IPS-20b (cell line): ENCODE results near the gene ATP13A3.
"Not testable (repeated sequence)": the region's sequence is repeated elsewhere in the genome, so short reads cannot be mapped to it uniquely, and the experiment has no call there.

Experiments used
- H3K27ac ChIP-seq: one replicate; pipeline ENCODE4 v1.5.1; 2013; ENCODE audit warnings: low read length
- H3K27me3 ChIP-seq: 2 replicates; pipeline ENCODE4 v1.6.1; 2013; ENCODE audit warnings: mild to moderate bottlenecking, low read length, inconsistent platforms; ENCODE audit not compliant: insufficient read depth
- H3K36me3 ChIP-seq: 2 replicates; pipeline ENCODE4 v1.6.1; 2013; ENCODE audit warnings: low read depth, mild to moderate bottlenecking, inconsistent platforms, low read length, moderate library complexity; ENCODE audit not compliant: insufficient read depth
- H3K4me1 ChIP-seq: 2 replicates; pipeline ENCODE4 v1.6.1; 2013; ENCODE audit warnings: mild to moderate bottlenecking, control low read depth, inconsistent platforms, low read length, moderate library complexity; ENCODE audit not compliant: insufficient read depth
- H3K4me3 ChIP-seq: 2 replicates; pipeline ENCODE4 v1.5.1; 2013; ENCODE audit warnings: mild to moderate bottlenecking, low read length, inconsistent platforms
- H3K9ac ChIP-seq: 2 replicates; pipeline ENCODE4 v1.6.1; 2013; ENCODE audit warnings: low read depth, mild to moderate bottlenecking, inconsistent platforms, low read length, moderate library complexity
- H3K9me3 ChIP-seq: 2 replicates; pipeline ENCODE4 v1.6.1; 2013; ENCODE audit warnings: mild to moderate bottlenecking, low read depth, low read length, inconsistent platforms; ENCODE audit not compliant: insufficient read depth

Gene ATP13A3

GRCh38 chr3:194514626-194515025 lies 27.8 kb upstream of the ATP13A3 start:
- Histone ChIP-seq H3K9ac (no peak overlapping the region), H3K27ac (no peak overlapping the region), H3K4me3 (no peak overlapping the region), H3K27me3 (no peaks in the 10 kb centered on the region), H3K36me3 (no peaks in the 10 kb centered on the region), H3K9me3 (no peaks in the 10 kb centered on the region), H3K4me1 (no peaks in the 10 kb centered on the region)

- H3K36me3 ChIP-seq: no peaks in the 10 kb centered on the region
- no peaks in the 10 kb centered on the region for H3K4me1 ChIP-seq
- H3K9ac ChIP-seq: no peak overlapping the region
- H3K27ac ChIP-seq: no peak overlapping the region
- no peak overlapping the region for H3K4me3 ChIP-seq
- H3K27me3 ChIP-seq: no peaks in the 10 kb centered on the region
- no peaks in the 10 kb centered on the region for H3K9me3 ChIP-seq
These were observed 26.2 kb upstream of the ATP13A3 start for GRCh38 chr3:194512895-194513601.

DNA sequence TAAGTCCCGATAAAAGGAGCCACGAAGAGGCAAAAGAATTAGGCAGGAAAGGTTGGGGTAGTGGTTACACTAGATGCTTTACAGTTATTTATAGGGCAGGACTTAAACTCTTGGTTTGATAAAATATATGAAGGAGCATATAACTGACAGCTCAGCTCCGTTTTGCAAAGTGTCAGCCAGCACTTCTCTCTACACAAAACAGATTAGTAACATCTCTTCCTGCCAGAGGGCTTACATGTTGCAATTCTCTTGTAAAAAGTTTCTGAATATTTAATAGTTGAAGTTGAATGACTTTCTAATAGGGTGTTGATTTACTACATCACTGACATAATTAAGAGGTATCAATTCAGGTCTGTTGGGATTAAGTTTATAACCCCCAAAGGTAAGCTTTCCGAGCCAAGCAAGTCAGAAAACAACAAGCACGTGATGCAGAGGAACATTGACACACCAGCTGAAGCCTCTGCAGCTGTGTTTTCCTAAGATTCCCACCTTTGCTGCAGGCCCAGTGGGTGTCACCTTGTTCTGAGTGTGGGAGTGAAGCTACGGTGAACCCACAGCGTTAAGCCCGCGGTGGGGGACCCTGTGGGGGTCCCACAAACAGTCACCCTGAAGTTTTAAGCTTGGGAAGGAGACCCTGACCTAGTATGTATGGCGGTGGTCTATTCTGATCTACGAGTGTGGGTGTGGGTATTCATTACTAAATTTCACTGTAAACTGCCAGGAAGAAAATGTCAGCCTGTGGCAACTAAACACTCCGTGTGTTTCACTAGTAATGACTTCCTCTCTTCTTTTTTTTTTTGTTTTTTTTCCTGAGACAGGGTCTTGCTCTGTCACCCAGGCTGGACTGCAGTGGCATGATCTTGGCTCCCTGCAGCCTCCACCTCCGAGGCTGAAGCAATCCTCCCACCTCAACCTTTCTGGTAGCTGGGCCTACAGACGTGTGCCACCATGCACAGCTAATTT lies 22.0 kb upstream of the ATP13A3 start:
- H3K4me3 ChIP-seq: no peak overlapping the region
- no peak overlapping the region for H3K9ac ChIP-seq
- H3K27ac ChIP-seq: no peak overlapping the region
- H3K27me3 ChIP-seq: no peaks in the 10 kb centered on the region
- H3K9me3 ChIP-seq: no peaks in the 10 kb centered on the region
- no peaks in the 10 kb centered on the region for H3K4me1 ChIP-seq
- H3K36me3 ChIP-seq: no peaks in the 10 kb centered on the region

GRCh38 chr3:194507571-194507970 lies 20.8 kb upstream of the ATP13A3 start:
- H3K9ac ChIP-seq: no peak overlapping the region
- no peaks in the 10 kb centered on the region for H3K27me3 ChIP-seq
- no peaks in the 10 kb centered on the region for H3K4me1 ChIP-seq
- H3K4me3 ChIP-seq: no peak overlapping the region
- no peaks in the 10 kb centered on the region for H3K36me3 ChIP-seq
- no peaks in the 10 kb centered on the region for H3K9me3 ChIP-seq
- H3K27ac ChIP-seq: no peak overlapping the region

DNA sequence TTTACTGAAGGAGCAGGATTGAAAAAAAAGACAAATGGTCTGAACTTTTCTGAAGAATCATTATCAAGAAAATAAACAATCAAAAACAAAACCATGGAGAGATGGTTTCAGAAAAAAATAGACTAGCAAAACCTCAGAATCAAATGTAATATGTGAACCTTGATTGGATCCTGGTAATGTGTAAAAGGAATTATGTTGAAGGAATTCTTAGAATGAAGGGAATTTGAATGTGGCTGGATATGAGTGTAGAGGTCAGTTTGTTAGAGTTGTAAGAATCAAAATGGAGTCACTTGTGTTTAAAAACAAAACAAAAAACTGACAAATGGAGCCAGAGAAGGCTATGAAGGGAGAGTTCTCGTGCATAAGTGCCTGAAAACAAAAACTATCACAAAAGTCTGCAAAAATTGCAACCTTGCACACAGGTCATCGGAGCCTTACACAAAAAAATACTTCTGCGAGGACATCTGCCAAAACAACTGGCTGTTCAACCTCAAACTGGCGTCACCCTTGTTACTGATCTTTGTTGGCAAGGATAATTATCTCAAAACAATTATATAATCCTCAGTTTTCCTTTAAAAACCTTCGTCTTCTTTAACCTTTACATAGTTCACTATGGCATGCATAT lies 19.1 kb upstream of the ATP13A3 start:
- Histone ChIP-seq H3K27ac (no peak overlapping the region), H3K4me1 (no peaks in the 10 kb centered on the region), H3K36me3 (no peaks in the 10 kb centered on the region), H3K9ac (no peak overlapping the region), H3K4me3 (no peak overlapping the region), H3K9me3 (no peaks in the 10 kb centered on the region), H3K27me3 (no peaks in the 10 kb centered on the region)

GRCh38 chr3:194504861-194505260 lies 18.1 kb upstream of the ATP13A3 start:
- Histone ChIP-seq H3K27ac (no peak overlapping the region), H3K4me3 (no peak overlapping the region), H3K36me3 (no peaks in the 10 kb centered on the region), H3K9me3 (no peaks in the 10 kb centered on the region), H3K9ac (no peak overlapping the region), H3K27me3 (no peaks in the 10 kb centered on the region), H3K4me1 (no peaks in the 10 kb centered on the region)

DNA sequence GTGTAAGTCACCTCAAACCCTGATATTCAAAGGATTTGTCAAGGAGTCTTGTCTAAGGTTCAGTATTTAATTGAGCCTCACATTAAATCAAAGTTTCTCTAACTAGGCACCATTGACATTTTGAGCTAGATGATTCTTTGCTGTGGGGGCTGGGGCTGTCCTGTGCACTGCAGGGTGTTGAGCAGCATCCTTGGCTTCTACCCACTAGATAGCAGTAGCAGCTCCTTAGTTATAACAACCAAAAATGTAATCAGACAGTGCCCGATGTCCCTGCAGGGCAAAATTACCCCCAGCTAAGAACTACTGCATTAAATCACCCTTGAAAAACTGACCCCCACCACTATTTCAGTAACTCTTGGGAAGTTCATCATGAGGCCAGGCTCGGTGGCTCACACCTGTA lies 17.3 kb upstream of the ATP13A3 start:
- H3K36me3 ChIP-seq: no peaks in the 10 kb centered on the region
- H3K27ac ChIP-seq: no peak overlapping the region
- H3K4me3 ChIP-seq: no peak overlapping the region
- no peaks in the 10 kb centered on the region for H3K4me1 ChIP-seq
- H3K9ac ChIP-seq: no peak overlapping the region
- no peaks in the 10 kb centered on the region for H3K27me3 ChIP-seq
- H3K9me3 ChIP-seq: no peaks in the 10 kb centered on the region

GRCh38 chr3:194503081-194503531 lies 16.3 kb upstream of the ATP13A3 start:
- no peak overlapping the region for H3K9ac ChIP-seq
- H3K4me3 ChIP-seq: no peak overlapping the region
- H3K27ac ChIP-seq: no peak overlapping the region

GRCh38 chr3:194500198-194500597 lies 13.4 kb upstream of the ATP13A3 start:
- Histone ChIP-seq H3K36me3 (no peaks in the 10 kb centered on the region), H3K4me3 (no peak overlapping the region), H3K9ac (no peak overlapping the region), H3K4me1 (no peaks in the 10 kb centered on the region), H3K27me3 (no peaks in the 10 kb centered on the region), H3K27ac (no peak overlapping the region), H3K9me3 (no peaks in the 10 kb centered on the region)

More at GRCh38 chr3:194503081-194503531, 16.3 kb upstream of the ATP13A3 start:
- no peaks in the 10 kb centered on the region for H3K36me3 ChIP-seq
- no peaks in the 10 kb centered on the region for H3K9me3 ChIP-seq
- H3K27me3 ChIP-seq: no peaks in the 10 kb centered on the region
- H3K4me1 ChIP-seq: no peaks in the 10 kb centered on the region

GRCh38 chr3:194499516-194499915 lies 12.7 kb upstream of the ATP13A3 start:
- not testable (repeated sequence) for H3K36me3 ChIP-seq, H3K9me3 ChIP-seq, H3K4me1 ChIP-seq, H3K27ac ChIP-seq, H3K4me3 ChIP-seq, H3K9ac ChIP-seq, H3K27me3 ChIP-seq

GRCh38 chr3:194497799-194498575 lies 11.2 kb upstream of the ATP13A3 start:
- no peaks in the 10 kb centered on the region for H3K4me1 ChIP-seq
- H3K27me3 ChIP-seq: no peaks in the 10 kb centered on the region
- no peak overlapping the region for H3K9ac ChIP-seq
- H3K36me3 ChIP-seq: no peaks in the 10 kb centered on the region
- no peak overlapping the region for H3K27ac ChIP-seq
- H3K9me3 ChIP-seq: no peaks in the 10 kb centered on the region
- H3K4me3 ChIP-seq: no peak overlapping the region
